OCI-M1 (cell line): ENCODE results near the gene KLHL8.
"Not testable (repeated sequence)": the region's sequence is repeated elsewhere in the genome, so short reads cannot be mapped to it uniquely, and the experiment has no call there.

ENCODE experiments used
- DNase-seq: peaks from one replicate; lab custom pipeline; 2025; lab: John Stamatoyannopoulos, UW

KLHL8 gene

DNA sequence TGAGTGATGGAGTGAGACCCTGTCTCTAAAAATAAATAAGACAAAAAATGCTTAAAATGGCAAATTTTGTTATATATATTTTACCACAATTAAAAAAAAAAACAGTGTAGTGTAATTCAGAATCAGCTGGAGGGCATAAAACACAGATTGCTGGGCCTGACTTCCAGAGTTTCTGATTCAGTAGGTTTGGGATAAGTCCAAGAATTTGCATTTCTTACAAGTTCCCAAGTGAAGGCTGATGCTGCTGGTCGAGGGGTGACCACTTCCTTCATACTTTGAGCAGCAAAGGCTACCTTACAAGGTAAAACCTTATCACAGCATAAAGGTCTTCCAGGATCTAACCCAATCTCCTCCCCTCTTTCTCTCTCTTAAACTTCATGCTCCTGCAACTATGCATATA is 40.7 kb downstream of the KLHL8 start:
- no peak for DNase-seq

DNA sequence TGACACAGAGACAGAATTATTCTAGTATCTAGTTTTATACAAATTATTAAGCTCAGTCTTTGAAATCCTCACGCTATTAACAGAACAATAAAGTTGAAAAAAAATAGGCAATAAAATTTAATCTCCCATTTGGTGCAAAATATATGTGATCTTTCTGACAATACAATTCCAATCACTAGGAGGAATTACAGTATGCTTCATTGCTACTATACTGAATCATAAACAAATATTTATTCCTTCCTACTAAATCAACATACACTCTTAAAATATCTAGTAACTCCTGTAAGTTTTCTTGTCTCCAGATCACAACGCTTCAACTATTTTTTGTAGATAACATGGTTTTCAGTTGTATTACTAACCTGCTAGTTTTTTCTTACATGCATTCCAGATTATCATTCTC is 45.7 kb downstream of the KLHL8 start:
- no peak for DNase-seq

DNA sequence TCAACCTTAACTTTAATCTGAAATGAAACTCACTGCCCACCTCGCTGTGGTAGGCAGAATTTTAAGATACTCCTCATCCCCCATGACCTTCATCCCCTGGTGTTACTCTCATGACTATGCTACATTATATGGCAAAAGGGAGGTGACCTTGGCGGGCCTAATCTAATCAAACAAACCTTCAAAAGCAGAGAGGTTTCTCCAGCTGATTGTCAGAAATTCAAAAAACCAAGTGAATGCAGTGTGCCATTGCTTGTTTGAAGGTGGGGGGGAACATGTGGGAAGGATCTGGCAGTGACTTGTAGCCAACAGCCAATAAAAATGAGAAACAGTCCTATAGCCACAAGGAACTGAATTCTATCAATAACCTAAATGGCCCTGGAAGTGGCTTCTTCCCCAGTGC is 48.5 kb downstream of the KLHL8 start:
- no peak for DNase-seq

DNA sequence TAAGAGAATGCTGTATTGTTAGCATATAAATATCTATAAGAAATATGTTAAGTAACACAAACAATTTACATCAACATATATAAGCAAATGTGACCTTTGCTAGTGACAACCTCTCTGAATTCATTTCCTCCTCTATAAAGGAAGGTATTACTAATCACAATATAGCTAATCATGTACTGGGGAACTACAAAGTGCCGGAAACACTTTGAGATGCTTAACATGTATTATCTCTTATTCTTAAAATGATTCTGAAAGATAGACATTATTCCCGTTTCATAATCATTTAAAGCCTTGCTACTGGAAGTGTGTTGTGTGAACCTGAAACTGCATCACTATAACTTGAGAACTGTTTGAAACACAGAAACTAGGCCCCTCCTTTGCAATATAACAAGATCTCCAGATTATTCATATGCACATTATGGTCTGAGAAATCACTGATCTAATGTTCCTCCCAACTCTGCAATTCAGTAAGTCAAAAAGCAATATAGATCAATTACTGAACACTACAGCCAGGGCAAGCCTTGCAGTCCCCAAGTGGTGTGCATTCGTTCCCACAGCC is 54.0 kb downstream of the KLHL8 start:
- no peak for DNase-seq

DNA sequence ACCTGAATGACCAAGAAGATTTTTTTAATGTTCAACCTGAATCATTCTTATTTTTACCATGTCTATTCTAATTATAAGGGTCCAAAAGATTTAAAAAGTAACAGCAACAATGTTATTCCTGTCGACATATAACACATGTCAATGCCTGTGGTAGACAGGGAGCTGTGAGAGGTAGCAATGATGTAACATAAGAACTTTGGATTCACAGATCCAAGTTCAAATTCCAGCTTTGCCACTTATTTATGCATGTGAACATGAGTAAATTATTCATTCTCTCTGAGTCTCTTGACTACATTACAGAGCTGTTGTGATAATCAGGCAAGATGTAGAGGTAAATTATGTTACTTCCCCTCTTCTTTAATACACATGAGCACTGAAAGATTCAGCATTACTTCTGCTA is 54.5 kb downstream of the KLHL8 start:
- no peak for DNase-seq

DNA sequence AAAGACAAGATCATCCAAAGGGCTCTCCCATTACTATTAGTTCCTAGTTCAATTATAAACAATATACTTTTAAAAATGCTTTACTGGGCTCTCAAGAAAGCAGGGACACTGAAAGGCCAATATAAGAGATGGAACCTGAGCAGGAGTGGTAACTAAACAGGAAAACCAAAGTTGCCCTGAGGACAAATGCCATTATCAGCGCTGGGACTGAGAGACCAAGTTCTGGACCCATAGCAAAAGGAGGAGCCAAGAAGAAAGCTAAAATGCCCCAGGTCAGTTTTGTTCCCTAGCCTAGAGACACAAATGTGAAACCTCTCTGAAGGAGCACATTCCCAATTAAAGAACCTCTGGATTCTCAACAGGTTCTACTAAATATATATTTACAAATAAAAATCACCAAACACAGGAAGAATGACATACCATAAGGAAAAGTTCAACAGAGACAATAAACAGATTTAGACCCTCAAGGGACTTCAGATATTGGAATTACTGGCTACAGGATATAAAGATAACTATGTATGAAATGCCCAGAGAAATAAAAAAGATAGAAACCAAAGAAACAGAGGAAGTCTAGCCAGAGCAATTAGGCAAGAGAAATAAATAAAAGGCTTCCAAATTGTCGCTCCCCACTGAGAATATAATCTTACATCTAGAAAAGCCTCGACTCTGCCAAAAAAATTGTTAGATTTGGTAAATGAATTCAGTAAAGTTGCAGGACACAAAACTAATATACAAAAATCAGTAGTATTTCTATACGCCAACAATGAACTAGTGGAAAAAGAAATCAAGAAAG is 67.1 kb downstream of the KLHL8 start:
- DNase-seq, result no peak

DNA sequence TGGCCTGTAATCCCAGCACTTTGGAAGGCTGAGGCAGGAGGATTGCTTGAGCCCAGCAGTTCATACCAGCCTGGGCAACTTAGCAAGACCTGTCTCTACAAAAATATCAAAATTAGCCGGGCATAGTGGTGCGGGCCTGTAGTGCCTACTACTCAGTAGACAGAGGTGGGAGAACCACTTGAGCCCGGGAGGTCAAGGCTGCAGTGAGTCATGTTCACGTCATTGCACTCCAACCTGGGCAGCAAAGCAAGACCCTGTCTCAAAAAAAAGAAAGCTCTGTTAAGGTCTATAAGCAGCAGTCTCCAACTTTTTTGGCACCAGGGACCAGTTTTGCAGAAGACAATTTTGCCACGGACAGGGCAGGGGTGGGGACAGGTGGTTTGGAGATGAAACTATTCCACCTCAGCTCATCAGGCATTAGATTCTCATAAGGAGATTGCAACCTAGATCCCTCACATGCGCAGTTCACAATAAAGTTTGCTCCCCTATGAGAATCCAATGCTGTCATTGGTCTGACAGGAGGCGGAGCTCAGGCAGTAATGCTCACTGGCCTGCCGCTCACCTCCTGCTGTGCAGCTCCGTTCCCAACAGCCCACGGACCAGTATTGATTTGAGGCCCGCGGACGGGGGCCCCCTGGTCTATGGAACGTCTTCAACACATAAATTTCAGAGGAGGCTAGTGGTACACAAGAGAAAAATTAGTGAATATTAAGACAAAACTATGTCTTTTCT is 67.9 kb downstream of the KLHL8 start:
- DNase-seq, result no peak

DNA sequence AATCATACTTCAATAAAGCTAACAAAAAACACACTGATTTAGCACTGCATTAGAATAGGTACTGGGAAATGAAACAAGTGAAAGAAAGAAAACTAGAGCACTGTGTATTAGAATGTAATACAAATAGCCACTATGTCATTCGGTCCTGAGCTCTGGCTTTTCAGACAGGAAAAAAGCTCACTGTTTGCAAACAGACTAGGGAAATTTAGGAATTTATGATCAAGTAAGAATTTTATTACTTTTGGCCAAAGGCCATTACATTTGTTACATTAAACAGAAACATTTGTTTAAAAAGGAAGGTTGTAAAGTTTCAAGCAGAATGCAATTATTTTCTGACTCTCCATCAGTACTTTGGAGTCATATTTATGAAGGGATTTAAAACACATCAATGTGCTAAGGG is 68.7 kb downstream of the KLHL8 start:
- no peak for DNase-seq

DNA sequence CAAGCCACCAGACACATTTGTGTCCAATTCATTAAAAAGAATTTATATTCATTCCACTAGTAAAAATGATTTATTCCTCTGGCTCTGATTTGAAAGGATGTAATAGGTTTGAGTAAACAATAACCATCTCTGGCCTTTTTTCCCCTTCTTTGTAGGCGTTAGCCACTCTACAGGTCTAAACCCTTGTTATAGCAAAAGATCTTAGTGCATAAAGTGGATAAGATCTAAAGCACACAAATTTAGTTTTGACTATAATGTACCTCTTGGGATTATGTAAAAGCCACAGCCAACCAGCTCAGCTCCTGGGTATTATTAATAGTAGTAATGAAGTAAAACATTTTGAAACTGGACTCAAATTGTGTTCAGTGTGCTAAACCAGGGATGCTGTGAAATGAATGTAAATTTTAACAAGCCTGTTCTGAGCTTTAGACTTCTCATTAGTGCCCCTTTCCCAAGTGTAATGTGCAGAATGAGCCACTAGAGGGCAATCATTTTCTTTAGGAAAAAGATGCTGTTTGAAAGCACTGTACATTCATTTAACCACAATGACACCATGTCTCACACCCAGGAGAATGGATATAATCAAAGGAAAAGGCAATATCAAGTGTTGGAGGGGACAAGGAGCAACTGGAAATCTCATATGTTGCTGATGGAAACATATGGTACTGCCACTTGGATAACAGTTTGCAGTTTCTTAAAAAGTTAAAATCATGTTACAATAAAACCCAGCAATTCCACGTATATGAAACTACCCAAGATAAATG is 69.7 kb downstream of the KLHL8 start:
- peak; percentile 91 for DNase-seq

DNA sequence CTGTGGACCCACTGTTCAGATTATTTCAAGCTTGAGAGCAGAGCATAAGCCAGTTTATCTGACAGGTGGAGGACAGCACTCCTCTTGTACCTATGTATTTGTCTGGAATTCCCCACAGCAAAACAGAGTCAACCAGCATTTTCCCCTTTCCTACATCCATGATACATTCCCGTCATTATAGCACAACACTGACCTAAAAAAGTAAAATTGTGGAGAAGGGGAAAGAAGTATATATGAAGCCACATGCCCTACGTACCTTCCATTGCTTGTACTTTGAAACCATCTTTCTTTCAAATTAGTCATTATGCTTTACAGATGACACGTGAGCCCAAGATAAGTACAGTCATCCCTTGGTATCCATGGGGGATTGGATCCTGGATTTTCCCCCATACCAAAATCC is 73.3 kb downstream of the KLHL8 start:
- no peak for DNase-seq

DNA sequence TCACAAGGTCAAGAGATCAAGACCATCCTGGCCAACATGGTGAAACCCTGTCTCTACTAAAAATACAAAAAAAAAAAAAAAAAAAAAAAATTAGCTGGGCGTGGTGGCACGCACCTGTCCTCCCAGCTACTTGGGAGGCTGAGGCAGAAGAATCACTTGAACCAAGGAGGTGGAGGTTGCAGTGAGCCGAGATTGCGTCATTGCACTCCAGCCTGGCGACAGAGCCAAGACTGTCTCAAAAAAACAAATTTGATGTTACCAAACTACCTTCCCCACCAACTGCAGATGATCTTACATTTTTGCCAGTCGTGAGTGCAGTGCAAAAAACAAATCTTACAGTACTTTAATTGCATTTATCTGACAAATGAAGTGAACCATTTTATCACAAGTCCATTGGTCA is 74.5 kb downstream of the KLHL8 start:
- DNase-seq, result not testable (repeated sequence)

DNA sequence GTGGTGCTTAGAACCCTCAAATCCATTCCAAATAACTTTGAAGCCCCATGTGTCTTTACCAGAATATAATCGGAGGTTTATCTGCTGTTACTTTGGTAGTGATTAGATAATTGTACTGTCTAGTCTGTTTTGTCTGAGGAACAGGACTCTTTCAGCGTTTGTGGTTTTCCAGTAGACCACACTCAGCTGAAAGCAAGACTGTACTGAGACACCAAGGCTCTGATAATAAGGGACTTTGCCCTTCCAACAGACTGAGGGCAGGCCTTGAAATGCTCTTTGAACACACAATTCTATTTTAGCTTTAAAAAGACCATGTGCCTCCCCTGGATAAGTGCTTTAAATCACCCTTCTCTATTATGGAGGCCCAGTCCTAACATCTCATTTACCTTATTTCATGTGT is 76.1 kb downstream of the KLHL8 start:
- peak; percentile 79 for DNase-seq

DNA sequence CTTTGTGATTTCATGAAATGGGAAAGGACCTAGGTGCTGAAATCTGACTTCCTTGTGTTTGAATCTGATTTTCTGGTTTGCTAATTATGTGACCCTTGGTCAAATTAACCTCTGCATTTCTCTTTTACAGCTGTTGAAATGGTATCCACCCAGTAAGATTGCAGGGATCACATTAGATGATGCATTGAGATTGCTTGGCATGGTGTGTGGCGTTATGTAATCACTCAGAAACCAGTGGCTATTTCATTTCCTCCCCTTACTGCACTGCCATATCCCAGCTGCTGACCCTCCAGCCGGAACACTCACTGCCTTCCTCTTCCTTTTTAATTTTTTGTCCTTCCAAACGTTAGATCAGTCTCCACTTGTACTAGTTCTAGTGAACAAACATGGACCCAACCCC is 79.0 kb downstream of the KLHL8 start:
- no peak for DNase-seq

DNA sequence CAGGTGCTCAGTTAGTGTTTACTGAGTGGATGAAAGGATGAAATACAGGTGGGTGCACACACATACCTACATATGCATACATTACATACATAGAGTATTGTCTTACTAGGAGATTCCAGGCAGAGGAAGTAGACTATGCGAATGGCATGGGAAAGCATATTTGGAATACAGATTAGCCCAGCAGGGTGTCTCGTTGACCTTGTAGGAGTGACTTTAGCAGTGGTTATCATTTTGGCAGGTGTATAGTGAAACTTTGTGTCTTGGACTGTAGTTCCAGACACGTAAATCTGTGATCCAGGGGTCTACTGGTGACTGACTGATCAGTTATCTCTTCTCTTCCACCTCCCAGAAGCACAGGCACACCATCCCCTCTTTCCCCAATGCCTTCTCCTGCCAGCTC is 86.3 kb downstream of the KLHL8 start:
- DNase-seq, result no peak

DNA sequence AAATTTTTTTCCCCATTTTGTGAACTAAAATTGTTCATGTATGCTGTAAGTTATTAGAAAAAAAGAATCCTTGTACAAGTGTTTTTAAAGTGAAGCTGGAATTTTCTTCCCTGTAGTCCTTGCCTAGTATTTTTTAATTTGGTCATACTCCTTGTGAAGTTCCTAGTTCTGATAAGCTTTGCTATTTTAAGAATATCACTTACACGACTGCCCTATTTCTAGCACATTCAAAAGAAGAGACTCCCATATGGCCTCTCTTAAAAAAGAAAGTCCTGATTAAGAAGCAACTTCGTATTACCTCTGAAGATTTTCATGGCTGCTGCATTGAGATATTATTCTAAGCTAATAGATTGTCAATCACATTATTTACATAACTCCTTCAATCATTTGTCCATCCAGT is 87.2 kb downstream of the KLHL8 start:
- DNase-seq, result no peak

DNA sequence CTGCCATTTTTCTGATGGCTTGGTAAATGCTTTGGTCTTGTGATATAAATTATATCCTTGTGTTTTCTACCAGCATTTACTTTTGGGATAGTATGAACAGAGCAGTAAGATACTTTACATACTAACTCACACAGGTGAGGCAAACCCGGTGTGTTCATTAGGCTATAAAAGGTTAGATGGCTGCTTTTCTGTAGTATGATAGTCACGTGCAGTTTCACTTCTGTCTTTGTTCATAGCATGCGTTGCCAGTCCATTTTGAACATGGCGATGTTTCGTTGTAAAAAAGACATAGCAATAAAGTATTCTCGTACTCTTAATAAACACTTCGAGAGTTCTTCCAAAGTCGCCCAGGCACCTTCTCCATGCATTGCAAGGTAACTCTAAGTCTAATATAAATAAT is 88.4 kb downstream of the KLHL8 start:
- DNase-seq, result no peak

DNA sequence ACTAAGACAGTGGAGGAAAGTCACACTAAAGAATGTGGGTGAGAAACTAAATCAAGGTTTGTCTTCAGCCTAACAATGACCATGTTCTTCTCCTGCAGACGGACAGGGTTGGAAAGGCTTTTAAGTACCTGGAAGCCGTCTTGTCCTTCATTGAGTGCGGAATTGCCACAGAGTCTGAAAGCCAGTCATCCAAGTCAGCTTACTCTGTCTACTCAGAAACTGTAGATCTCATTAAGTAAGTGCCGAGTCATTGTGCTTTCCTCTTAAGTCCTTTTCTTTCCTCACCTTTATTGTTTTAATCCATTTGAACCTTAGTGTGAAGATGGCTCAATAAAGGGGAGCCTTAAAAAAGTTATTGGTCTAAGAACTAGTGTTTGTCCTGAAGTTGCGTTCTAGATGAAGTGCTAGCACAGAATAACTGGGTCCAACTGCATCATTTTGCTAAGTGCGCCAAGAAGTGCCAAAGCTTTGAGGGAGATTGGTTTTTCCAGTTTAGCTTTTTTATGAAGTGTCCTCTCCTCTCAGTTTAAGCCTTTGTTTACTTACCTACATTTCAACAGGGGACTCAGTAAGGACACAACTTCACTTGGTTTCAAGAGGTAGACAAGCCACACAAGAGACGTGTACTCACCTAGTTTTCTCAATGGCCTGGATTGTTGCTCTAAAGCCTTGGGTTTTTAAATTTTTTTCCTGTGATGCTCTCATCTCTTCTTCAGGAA is 89.3 kb downstream of the KLHL8 start:
- DNase-seq, result no peak

DNA sequence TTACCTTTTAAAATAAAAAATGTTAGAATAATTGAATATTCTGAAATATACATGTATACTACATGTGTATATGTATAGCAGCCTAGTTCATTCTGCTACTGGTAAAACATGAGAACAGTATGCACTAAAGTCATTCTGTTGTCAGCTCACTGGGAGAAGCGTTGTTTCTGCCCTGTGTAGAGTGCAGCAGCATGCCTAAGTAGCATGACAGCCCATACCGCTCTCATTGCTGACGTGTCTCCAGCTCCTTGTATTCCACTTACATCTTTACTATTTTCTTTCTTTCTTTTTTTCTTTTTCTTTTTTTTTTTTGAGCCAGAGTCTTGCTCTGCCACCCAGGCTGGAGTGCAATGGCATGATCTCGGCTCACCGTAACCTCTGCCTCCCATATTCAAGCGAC is 90.7 kb downstream of the KLHL8 start:
- DNase-seq, result no peak

DNA sequence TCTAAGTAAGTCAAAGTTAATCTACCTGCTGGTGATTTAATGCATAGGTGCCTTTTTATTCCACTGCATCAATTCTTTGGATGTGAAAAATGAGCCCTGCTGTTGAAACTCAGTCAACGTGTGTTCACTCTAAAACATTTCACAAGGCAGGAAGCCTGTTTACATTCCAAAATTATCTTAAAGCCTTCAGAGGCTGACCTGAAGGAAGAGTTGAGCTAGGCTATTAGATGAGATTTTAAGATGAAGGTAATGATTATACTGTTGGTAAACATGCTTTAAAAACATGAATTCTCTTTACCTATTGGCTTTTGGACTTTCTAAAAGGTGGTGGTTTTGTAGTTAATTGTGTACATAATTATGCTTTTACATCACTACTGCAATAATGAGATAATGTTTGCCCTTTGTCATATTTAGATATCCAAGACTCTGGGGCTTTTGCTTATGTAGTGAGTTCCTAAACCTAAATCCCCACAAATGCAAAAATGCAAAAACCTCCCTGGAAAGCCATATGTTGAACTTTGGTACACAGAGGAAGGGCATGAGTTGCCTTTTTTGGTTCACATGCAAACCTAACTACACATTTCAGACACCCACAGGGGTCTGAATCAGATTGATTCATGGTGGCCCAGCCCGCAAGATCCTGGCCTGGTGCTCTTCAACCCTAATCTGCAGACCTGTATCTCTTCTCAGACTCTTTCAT is 92.3 kb downstream of the KLHL8 start:
- no peak for DNase-seq

DNA sequence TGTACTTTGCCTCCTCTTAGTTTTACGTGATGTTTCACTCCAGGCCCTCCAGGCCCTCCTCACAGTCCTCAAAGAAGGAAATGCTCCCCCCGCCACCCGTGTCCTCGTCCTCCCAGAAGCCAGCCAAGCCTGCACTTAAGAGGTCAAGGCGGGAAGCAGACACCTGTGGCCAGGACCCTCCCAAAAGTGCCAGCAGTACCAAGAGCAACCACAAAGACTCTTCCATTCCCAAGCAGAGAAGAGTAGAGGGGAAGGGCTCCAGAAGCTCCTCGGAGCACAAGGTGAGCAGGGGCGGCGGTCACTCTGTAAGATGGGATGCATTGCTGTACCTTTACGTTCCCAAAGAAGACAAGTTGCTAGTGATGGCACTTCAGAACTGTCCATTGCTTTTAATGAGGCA is 94.4 kb downstream of the KLHL8 start:
- DNase-seq, result no peak

DNA sequence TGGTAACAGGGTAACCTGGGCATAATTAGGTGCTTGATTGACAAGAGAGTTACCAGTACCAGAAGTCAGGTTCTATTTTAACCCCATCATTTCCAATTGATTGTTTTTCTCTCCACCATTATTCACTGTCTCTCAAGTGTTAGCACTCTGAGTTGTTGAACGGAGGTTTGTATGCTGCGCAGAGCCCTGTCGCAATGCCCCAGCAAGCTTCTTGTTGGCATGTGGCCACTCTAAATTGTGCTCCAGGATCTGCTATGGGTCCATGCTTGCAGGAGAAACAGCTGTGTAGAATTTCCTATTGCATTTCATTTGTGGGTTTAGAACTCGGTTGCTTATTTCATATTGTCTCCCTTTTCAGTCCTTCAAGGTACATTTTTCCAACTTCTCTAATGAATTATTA is 98.2 kb downstream of the KLHL8 start:
- DNase-seq, result no peak
